Bronchial epithelial cell (primary cell): Measurements from ENCODE around the gene NDUFA8. TPM values are rescaled to one million over a fixed set of nuclear protein-coding genes. Genes with fewer than 3 reads are reported as not detected.
A peak's percentile ranks its signal among the peaks of the same experiment; 100 is the strongest.

Source experiments
- DNase-seq: peaks from one replicate; pipeline ENCODE4 v3.0.0-alpha.2; 2010; ENCODE audit warnings: low read depth
- FAIRE-seq: peaks from 2 replicates; lab custom pipeline; 2011; peaks lifted over from hg19 to GRCh38; lab: Jason Lieb, UNC
- H3K27me3 ChIP-seq: 2 replicates; pipeline ENCODE4 v1.5.1; 2011; ENCODE audit warnings: low read length; ENCODE audit not compliant: control insufficient read depth, insufficient read depth
- H3K36me3 ChIP-seq: 2 replicates; pipeline ENCODE4 v1.5.1; 2011; ENCODE audit warnings: low read length; ENCODE audit not compliant: control insufficient read depth, insufficient read depth
- H3K4me3 ChIP-seq: 2 replicates; pipeline ENCODE4 v1.5.1; 2011; ENCODE audit warnings: mild to moderate bottlenecking, low read depth, low read length, control low read depth
- CTCF ChIP-seq: IDR thresholded peaks from 2 replicates; pipeline ENCODE4 v1.5.1; 2011; ENCODE audit warnings: mild to moderate bottlenecking, moderate library complexity, low read length, control low read depth, inconsistent platforms; ENCODE audit not compliant: insufficient read depth, severe bottlenecking
- total RNA-seq: library from RNA; depleted of rRNA; stranded (reverse); fragments of >200 nt; gene quantifications from 2 replicates; pipeline ENCODE4 v1.2.1, GENCODE V29; 2014

Gene NDUFA8
- 34.2 and 39.4 TPM in 2 replicates for total RNA-seq

GRCh38 chr9:122159026-122159924 lies at the start of gene NDUFA8, which contains the start of gene MORN5:
NDUFA8 (minus strand) TSS chr9:122159779; CDS start chr9:122159677, 102 bp downstream.
MORN5 (plus strand) TSS chr9:122159908; CDS start chr9:122159973, 65 bp downstream.
- H3K4me3 ChIP-seq, result peak within 1 kb of the TSS; percentile 88
- H3K27me3 ChIP-seq, result no peaks in the 10 kb centered on the region
- peak; percentile 36 for FAIRE-seq
- DNase-seq, result peak; percentile 91
- TF ChIP-seq CTCF, result no peak
- no peaks in the 10 kb centered on the region for H3K36me3 ChIP-seq

GRCh38 chr9:122207096-122207495 lies 47.5 kb upstream of the NDUFA8 start:
- no peaks in the 10 kb centered on the region for H3K36me3 ChIP-seq
- peaks cover 2% of the 10 kb centered on the region for H3K27me3 ChIP-seq
- DNase-seq (no peak), FAIRE-seq (peak; percentile 32)
- TF ChIP-seq CTCF, result no peak
- no peak overlapping the region for H3K4me3 ChIP-seq

GRCh38 chr9:122206118-122207046 lies 46.8 kb upstream of the NDUFA8 start:
- FAIRE-seq, result no peak
- DNase-seq, result peak; percentile 39

GRCh38 chr9:122205176-122205575 lies 45.6 kb upstream of the NDUFA8 start:
- no peak for TF ChIP-seq CTCF
- DNase-seq, result no peak
- Histone ChIP-seq H3K27me3 (no peaks in the 10 kb centered on the region), H3K36me3 (no peaks in the 10 kb centered on the region), H3K4me3 (no peak overlapping the region)
- peak; percentile 7 for FAIRE-seq

More at GRCh38 chr9:122206118-122207046, 46.8 kb upstream of the NDUFA8 start:
- no peak overlapping the region for H3K4me3 ChIP-seq
- no peaks in the 10 kb centered on the region for H3K36me3 ChIP-seq
- no peak for TF ChIP-seq CTCF
- H3K27me3 ChIP-seq, result no peaks in the 10 kb centered on the region

- TF ChIP-seq CTCF, result no peak
- Histone ChIP-seq H3K4me3 (no peak overlapping the region), H3K36me3 (no peaks in the 10 kb centered on the region), H3K27me3 (no peaks in the 10 kb centered on the region)
- DNase-seq (no peak), FAIRE-seq (no peak)
These were observed 44.9 kb upstream of the NDUFA8 start for GRCh38 chr9:122204491-122204890.
